HFFc6 (cell line): ENCODE measurements around the gene ATP6AP2. TPM values are rescaled to one million over a fixed set of nuclear protein-coding genes. Genes with fewer than 3 reads are reported as not detected.

Experiments used
- DNase-seq: peaks from one replicate; pipeline ENCODE4 v3.0.0-alpha.2; 2018
- H3K27ac Mint-ChIP-seq: 2 replicates; pipeline ENCODE4 v1.8.0; 2020; ENCODE audit warnings: mild to moderate bottlenecking, mixed read lengths
- H3K27me3 Mint-ChIP-seq: 2 replicates; pipeline ENCODE4 v1.8.0; 2021; ENCODE audit warnings: mild to moderate bottlenecking, moderate library complexity, mixed read lengths; ENCODE audit not compliant: insufficient read depth
- H3K36me3 Mint-ChIP-seq: 2 replicates; pipeline ENCODE4 v1.8.0; 2021; ENCODE audit warnings: low read depth, mixed read lengths
- H3K4me1 Mint-ChIP-seq: 2 replicates; pipeline ENCODE4 v1.8.0; 2020; ENCODE audit warnings: low read depth, mixed read lengths
- H3K4me3 Mint-ChIP-seq: 2 replicates; pipeline ENCODE4 v1.8.0; 2020; ENCODE audit warnings: mild to moderate bottlenecking, moderate library complexity, mixed read lengths
- H3K9me3 Mint-ChIP-seq: 2 replicates; pipeline ENCODE4 v1.8.0; 2020; ENCODE audit warnings: mild to moderate bottlenecking, mixed read lengths
- CTCF ChIP-seq: fragments of 200-600 bp; sonication (generic); IDR thresholded peaks from 2 replicates; pipeline ENCODE4 v1.5.0; 2021; ENCODE audit warnings: antibody characterized with exemption, mild to moderate bottlenecking
- total RNA-seq, 6 experiments: library from RNA; stranded (reverse); fragmentation: NEBNext Ultra II Directional; extraction: Animal tissue kit (Norgen Biotek cat#: 25700); gene quantifications; 2 replicates in 1 of 6; 3 replicates in 5 of 6; pipeline ENCODE4 v1.2.3, GENCODE V29; 2021

ATP6AP2 gene
- total RNA-seq, 6 experiments from 2014 or later, result 112 to 143 (median 123) TPM

- Mint-ChIP-seq H3K27ac (peak within 1 kb of the TSS; percentile 94), H3K4me1 (peaks cover 24% of the 10 kb centered on the region), H3K4me3 (peak within 1 kb of the TSS; percentile 98), H3K27me3 (no peaks in the 10 kb centered on the region), H3K9me3 (no peaks in the 10 kb centered on the region), H3K36me3 (peaks cover 17% of the 10 kb centered on the region)
- TF ChIP-seq CTCF, result peak; percentile 25; the same call in 1 of the 2 replicates
- DNase-seq, result peak; percentile 75
Observed at GRCh38 chrX:40647307-40648197, 66.8 kb downstream of the ATP6AP2 start, which contains the start of gene CXorf38. Gene CXorf38, minus strand, starts transcription at chrX:40647561. Its CDS starts 41 bp downstream, at chrX:40647520.

DNA sequence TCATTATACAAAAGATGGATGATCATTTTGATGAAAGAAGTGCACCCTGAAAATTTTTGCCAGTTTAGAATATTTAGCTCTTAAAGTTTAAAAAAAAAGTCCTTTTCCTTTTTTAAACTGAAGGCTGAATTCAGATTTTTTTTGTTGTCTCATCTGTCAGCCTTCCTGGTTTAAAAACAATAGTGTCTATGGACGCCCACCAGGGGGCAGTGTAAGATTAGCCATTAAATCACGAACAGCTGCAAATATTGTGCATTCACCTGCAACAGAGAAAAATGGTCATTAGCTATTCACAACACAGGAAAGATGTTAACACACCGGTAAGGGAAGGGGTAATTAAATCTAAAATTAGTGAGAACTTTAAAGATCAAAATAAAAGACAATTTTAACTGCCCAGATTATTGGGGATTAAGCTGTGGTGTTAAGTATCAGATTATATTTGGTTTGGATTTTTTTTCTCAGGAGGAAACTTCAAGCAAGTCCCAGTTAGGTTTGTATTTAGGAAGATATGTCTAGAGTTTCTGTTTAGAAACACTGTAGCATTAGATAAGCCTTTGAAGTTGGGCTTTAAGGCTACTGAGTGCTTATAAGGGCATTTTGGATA is 71.0 kb downstream of the ATP6AP2 start:
- no peaks in the 10 kb centered on the region; the same call in 1 of the 2 replicates for H3K27me3 Mint-ChIP-seq
- H3K4me3 Mint-ChIP-seq, result no peak overlapping the region
- H3K27ac Mint-ChIP-seq, result no peak overlapping the region

DNA sequence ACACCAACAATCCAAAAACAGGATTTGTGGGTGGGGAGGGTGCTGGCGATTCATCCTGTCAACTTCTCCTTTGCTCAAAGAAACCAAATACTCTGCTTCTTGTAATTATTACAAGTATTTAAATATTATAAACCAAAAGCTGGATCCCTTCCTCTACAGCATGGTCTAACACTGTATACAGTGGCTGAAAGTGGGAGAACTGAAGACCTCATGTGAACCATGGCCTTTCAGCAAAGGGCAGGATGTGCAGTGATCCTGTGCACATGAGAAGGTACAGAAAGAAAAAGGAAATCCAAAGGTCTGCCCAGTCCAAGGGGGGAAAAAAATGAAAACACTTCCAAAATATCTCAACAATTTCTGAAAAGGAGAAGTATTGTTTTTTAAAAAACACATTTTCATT is 71.9 kb downstream of the ATP6AP2 start:
- H3K4me1 Mint-ChIP-seq, result no peaks in the 10 kb centered on the region
- H3K36me3 Mint-ChIP-seq, result no peaks in the 10 kb centered on the region; the same call in 1 of the 2 replicates
- H3K4me3 Mint-ChIP-seq, result no peak overlapping the region
- DNase-seq, result no peak
- H3K27ac Mint-ChIP-seq, result 0 out of 2 replicates have a peak overlapping the region, but pooled peaks have one; percentile 7
- no peak for TF ChIP-seq CTCF
- no peaks in the 10 kb centered on the region for H3K9me3 Mint-ChIP-seq
- H3K27me3 Mint-ChIP-seq, result no peaks in the 10 kb centered on the region; the same call in 1 of the 2 replicates

More for the DNA sequence above, 71.0 kb downstream of the ATP6AP2 start:
- DNase-seq, result peak; percentile 36
- peak; percentile 86 for TF ChIP-seq CTCF
- Mint-ChIP-seq H3K9me3 (no peaks in the 10 kb centered on the region), H3K36me3 (no peaks in the 10 kb centered on the region; the same call in 1 of the 2 replicates), H3K4me1 (no peaks in the 10 kb centered on the region)

GRCh38 chrX:40653535-40653934 is 72.8 kb downstream of the ATP6AP2 start:
- H3K9me3 Mint-ChIP-seq, result no peaks in the 10 kb centered on the region
- H3K4me1 Mint-ChIP-seq, result no peaks in the 10 kb centered on the region
- no peak for TF ChIP-seq CTCF
- no peaks in the 10 kb centered on the region; the same call in 1 of the 2 replicates for H3K27me3 Mint-ChIP-seq
- no peaks in the 10 kb centered on the region; the same call in 1 of the 2 replicates for H3K36me3 Mint-ChIP-seq
- H3K27ac Mint-ChIP-seq, result no peak overlapping the region
- DNase-seq, result no peak
- no peak overlapping the region for H3K4me3 Mint-ChIP-seq

Other genes with a start within 250 kb of the ATP6AP2 start
- not detected for gene MPC1L, start 42.5 kb downstream of the ATP6AP2 start, total RNA-seq
- 10 to 100 TPM; 10.6 to 11.6 (median 11.2) TPM for gene CXorf38, start 66.6 kb downstream of the ATP6AP2 start, total RNA-seq
- 10 to 100 TPM; 29.0 to 40.5 (median 38.2) TPM for gene MED14, start 154.6 kb downstream of the ATP6AP2 start, total RNA-seq